Neural progenitor cell (in vitro differentiated cells): ENCODE data around the gene VAPB.

ENCODE experiments used
- EZH2phosphoT487 ChIP-seq: fragments of 200-600 bp; sonication (generic); IDR thresholded peaks from 2 replicates; pipeline ENCODE4 v1.6.1; 2017; ENCODE audit warnings: antibody characterized with exemption
- TF ChIP-seq, protein P1 (sequence below): fragments of 200-600 bp; sonication (generic); IDR thresholded peaks from 2 replicates; pipeline ENCODE4 v1.5.1; 2017; ENCODE audit warnings: antibody characterized with exemption, mild to moderate bottlenecking

DNA sequence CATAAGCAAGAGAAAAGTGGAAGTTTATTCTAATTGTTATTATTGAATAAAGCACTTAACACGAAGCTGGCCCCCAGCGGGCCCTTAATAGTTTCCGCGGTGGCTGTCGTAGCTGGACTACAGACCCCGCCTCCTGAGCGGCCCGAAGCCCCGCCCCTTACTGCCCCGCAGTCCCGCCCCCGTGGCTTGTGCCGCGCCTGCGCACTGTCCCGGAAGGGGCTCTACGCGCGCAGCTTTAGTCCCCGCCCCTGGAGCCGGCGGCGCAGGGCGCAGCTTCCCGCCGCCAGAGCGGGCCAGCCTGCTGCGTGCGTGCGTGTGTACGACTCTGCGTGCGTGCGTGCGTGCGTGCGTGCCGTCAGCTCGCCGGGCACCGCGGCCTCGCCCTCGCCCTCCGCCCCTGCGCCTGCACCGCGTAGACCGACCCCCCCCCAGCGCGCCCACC is at the start of gene VAPB:
- TF ChIP-seq, protein P1, sequence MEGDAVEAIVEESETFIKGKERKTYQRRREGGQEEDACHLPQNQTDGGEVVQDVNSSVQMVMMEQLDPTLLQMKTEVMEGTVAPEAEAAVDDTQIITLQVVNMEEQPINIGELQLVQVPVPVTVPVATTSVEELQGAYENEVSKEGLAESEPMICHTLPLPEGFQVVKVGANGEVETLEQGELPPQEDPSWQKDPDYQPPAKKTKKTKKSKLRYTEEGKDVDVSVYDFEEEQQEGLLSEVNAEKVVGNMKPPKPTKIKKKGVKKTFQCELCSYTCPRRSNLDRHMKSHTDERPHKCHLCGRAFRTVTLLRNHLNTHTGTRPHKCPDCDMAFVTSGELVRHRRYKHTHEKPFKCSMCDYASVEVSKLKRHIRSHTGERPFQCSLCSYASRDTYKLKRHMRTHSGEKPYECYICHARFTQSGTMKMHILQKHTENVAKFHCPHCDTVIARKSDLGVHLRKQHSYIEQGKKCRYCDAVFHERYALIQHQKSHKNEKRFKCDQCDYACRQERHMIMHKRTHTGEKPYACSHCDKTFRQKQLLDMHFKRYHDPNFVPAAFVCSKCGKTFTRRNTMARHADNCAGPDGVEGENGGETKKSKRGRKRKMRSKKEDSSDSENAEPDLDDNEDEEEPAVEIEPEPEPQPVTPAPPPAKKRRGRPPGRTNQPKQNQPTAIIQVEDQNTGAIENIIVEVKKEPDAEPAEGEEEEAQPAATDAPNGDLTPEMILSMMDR: no peak
- no peak for TF ChIP-seq EZH2phosphoT487
